HG03521 (cell line): Measurements from ENCODE around the gene C2.
"Not testable (repeated sequence)": the region's sequence is repeated elsewhere in the genome, so short reads cannot be mapped to it uniquely, and the experiment has no call there.

Experiments
- ATAC-seq: cut with Tn5 transposase; IDR thresholded peaks from one replicate; pipeline ENCODE4 v1.9.1; 2021; ENCODE audit warnings: mild to moderate bottlenecking, moderate library complexity; ENCODE audit not compliant: unreplicated experiment

Gene C2

GRCh38 chr6:31920811-31921210 lies 6.7 kb upstream of the C2 start:
- no peak for ATAC-seq

- no peak for ATAC-seq
These were observed 4.6 kb upstream of the C2 start for GRCh38 chr6:31922942-31923341.

GRCh38 chr6:31927863-31928671 lies 550 bp downstream of the C2 start:
- no peak for ATAC-seq

DNA sequence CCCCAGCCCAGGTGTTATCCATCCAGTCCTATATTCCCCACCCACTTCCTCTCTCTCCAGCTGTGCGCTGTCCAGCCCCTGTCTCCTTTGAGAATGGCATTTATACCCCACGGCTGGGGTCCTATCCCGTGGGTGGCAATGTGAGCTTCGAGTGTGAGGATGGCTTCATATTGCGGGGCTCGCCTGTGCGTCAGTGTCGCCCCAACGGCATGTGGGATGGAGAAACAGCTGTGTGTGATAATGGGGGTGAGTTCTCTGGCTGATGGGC lies 1.1 kb downstream of the C2 start:
- ATAC-seq: no peak

GRCh38 chr6:31930962-31931361 lies 3.4 kb downstream of the C2 start:
- no peak for ATAC-seq

GRCh38 chr6:31932137-31932536 lies 4.6 kb downstream of the C2 start:
- not testable (repeated sequence) for ATAC-seq

- no peak for ATAC-seq
These were observed 6.0 kb downstream of the C2 start for GRCh38 chr6:31933537-31933936.

GRCh38 chr6:31935021-31935420 lies 7.5 kb downstream of the C2 start:
- ATAC-seq: no peak

GRCh38 chr6:31935823-31936222 lies 8.3 kb downstream of the C2 start:
- no peak for ATAC-seq

DNA sequence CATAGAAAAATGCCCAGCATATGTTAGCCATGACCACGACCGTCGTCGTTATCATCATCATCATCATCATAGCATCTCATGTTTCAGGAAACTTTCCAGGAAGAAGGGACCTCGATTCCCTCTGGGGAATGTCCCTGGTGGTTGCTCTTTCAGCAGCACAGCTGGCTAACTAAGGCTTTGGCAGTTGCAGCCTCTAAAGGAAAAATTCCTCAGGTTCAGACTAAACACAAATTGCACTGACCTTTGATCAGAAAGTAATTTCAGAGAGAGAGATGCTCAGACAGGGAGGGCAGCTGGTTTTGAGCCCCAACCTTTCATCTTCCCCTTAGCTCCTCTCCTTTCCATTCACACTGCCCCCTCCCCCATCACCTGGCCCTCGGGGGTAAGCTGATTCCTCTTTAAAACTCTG lies 12.7 kb downstream of the C2 start:
- ATAC-seq: no peak

GRCh38 chr6:31943742-31944141 lies 16.2 kb downstream of the C2 start:
- ATAC-seq: no peak

DNA sequence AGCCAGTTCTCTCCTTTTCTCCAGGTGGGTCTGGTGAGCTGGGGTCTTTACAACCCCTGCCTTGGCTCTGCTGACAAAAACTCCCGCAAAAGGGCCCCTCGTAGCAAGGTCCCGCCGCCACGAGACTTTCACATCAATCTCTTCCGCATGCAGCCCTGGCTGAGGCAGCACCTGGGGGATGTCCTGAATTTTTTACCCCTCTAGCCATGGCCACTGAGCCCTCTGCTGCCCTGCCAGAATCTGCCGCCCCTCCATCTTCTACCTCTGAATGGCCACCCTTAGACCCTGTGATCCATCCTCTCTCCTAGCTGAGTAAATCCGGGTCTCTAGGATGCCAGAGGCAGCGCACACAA lies 17.6 kb downstream of the C2 start:
- no peak for ATAC-seq

DNA sequence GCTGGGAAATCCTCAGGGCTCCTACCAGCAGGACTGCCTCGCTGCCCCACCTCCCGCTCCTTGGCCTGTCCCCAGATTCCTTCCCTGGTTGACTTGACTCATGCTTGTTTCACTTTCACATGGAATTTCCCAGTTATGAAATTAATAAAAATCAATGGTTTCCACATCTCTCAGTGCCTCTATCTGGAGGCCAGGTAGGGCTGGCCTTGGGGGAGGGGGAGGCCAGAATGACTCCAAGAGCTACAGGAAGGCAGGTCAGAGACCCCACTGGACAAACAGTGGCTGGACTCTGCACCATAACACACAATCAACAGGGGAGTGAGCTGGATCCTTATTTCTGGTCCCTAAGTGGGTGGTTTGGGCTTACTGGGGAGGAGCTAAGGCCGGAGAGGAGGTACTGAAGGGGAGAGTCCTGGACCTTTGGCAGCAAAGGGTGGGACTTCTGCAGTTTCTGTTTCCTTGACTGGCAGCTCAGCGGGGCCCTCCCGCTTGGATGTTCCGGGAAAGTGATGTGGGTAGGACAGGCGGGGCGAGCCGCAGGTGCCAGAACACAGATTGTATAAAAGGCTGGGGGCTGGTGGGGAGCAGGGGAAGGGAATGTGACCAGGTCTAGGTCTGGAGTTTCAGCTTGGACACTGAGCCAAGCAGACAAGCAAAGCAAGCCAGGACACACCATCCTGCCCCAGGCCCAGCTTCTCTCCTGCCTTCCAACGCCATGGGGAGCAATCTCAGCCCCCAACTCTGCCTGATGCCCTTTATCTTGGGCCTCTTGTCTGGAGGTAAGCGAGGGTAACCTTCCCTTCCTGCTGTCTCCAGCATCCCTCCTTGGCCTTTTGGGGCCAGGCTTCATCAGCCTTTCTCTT lies 18.2 kb downstream of the C2 start, which contains the start of gene CFB:
Gene CFB, plus strand, starts transcription at position 589 of the 863 bp plus-strand sequence. Its CDS starts 127 bp downstream, at position 716.
- ATAC-seq: no peak

DNA sequence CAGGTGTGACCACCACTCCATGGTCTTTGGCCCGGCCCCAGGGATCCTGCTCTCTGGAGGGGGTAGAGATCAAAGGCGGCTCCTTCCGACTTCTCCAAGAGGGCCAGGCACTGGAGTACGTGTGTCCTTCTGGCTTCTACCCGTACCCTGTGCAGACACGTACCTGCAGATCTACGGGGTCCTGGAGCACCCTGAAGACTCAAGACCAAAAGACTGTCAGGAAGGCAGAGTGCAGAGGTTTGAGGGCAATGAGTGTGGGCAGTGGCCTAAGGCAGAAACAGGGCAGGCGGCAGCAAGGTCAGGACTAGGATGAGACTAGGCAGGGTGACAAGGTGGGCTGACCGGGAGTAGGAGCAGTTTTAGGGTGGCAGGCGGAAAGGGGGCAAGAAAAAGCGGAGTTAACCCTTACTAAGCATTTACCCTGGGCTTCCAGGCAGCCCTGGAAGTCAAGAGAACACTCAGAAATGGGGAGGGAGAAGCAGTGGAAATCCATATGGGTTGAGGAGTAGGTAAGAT lies 18.9 kb downstream of the C2 start:
- ATAC-seq: no peak

DNA sequence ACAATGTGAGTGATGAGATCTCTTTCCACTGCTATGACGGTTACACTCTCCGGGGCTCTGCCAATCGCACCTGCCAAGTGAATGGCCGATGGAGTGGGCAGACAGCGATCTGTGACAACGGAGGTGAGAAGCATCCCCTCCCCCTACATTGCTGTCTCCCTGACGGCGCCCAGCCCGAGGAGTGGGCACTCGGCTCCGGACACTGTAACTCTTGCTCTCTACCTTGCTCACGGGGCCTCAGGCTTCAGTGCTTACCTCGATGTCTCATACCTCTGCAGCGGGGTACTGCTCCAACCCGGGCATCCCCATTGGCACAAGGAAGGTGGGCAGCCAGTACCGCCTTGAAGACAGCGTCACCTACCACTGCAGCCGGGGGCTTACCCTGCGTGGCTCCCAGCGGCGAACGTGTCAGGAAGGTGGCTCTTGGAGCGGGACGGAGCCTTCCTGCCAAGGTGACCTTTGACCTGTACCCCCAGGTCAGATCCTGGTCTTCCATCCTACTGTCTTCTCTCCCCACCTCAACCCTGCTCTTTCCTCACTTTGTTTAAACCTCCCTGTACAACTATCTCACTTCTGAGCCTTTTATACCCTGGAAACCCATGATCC lies 19.7 kb downstream of the C2 start:
- no peak for ATAC-seq

GRCh38 chr6:31947864-31948263 lies 20.3 kb downstream of the C2 start:
- no peak for ATAC-seq

- no peak for ATAC-seq
These were observed 20.8 kb downstream of the C2 start for GRCh38 chr6:31948306-31948705.

DNA sequence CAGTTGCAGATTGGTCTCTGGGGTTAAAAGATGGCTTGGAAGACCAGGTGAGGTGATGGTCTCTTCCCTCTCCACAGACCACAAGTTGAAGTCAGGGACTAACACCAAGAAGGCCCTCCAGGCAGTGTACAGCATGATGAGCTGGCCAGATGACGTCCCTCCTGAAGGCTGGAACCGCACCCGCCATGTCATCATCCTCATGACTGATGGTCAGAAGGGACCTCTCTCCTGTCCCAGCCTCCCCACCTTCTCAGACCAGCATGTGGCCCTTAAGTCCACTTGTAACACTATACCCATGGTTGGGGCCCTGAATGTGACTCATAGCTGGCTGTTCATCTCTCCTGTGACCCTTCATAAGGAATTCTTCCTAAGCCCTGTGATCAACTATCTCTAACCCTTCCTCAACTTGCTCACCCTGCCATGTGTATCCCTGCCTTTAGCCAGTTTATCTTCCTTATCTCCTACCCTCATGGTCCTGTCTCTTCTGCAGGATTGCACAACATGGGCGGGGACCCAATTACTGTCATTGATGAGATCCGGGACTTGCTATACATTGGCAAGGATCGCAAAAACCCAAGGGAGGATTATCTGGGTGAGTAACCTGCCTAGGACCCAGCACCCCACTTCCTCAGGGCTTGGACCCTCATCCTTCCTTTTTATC lies 21.4 kb downstream of the C2 start:
- ATAC-seq: no peak

DNA sequence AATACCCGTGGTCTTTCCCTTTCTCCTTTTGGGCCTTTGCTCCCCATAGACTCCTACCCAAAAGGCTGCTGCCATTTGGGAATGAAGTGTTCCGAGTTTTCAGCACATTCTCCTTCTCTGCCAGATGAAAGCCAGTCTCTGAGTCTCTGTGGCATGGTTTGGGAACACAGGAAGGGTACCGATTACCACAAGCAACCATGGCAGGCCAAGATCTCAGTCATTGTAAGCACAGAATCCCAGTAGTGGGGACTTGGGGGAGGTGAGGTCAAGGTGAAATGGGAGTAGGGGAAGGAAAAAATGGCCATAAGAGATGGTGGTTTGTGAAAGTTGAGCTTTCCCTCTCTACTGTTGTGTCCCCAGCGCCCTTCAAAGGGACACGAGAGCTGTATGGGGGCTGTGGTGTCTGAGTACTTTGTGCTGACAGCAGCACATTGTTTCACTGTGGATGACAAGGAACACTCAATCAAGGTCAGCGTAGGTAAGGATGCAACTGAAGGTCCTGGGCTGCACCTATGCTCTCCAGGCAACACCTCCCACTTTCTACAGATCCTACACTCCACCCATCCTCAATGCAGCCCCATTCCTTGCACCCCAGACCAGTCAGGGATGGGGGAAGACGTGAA lies 22.5 kb downstream of the C2 start:
- no peak for ATAC-seq

- no peak for ATAC-seq
These were observed 24.8 kb downstream of the C2 start for GRCh38 chr6:31952140-31952805.
